Right kidney (tissue), 9 donors: ENCODE measurements around the gene URAD.
"Not testable (repeated sequence)": the region's sequence is repeated elsewhere in the genome, so short reads cannot be mapped to it uniquely, and the experiment has no call there.

Experiments
- DNase-seq: peaks from one replicate; pipeline ENCODE4 v3.0.0-alpha.2; 2016
- long read RNA-seq, 8 donors: transcript quantifications; one replicate each; lab custom pipeline, GENCODE V29; 2026

URAD gene
- long read RNA-seq, donor 1: 0 reads
- long read RNA-seq, donor 2: 0 reads
- long read RNA-seq, donor 3: 0 reads
- long read RNA-seq, donor 4: 0 reads
- long read RNA-seq, donor 5: 0 reads
- long read RNA-seq, donor 6: 0 reads
- long read RNA-seq, donor 7: 0 reads
- long read RNA-seq, donor 8: 0 reads

DNA sequence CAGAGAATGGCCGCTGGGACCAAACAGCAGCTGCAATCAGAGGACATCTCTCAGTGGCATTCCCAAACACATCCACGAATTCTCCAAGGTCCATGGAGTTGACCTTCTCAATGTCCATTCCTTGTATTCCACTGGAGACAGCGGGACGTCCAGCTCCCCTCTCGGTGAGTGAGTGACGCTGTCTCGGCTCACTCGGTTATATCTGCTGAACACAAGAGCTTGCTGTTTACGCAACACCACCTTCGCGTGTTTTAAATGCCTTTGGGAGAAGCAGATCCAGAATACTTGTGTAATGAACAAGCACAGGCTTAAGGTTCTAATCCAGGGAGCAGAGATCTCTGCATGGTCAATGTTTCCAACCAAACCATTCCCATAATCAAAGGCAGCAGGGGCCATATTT is at the start of gene URAD:
Gene URAD (minus strand): TSS at position 174 of the 400 bp plus-strand sequence. CDS start 56 bp downstream, at position 118.
- no peak for DNase-seq

GRCh38 chr13:28037399-28037798 is 48.9 kb upstream of the URAD start:
- no peak for DNase-seq

DNA sequence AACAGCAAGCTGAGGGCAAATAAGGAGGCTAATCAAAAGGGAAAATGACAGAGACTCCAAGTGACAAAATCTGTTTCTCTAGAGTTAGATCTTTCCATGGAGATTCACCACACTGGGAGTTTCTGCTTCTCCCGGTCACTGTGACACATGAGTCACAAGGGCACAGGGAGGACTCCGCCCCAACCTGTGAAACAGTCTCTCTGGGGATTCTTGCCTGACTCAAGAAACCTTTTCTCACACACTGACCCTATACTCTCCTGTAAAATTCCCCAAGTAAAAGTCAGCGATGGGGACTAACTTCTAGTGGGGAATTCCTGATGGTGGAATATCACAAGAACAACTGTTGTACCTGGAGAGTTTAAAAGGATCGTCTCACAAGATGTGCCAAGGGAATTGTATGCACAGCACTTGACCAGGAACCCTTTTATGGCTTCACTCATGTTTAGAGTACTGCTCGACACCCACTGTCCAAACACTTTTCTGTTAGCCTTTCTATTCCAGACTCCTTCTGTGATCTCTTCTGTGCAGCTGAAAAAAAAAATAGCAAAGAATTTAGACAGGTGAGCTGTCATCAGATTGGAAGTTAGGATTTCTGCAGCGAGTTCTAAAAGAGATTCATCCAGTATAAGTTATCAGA is 46.8 kb upstream of the URAD start:
- DNase-seq: no peak

- DNase-seq: no peak
Measured at GRCh38 chr13:28033894-28034655, 45.6 kb upstream of the URAD start.

DNA sequence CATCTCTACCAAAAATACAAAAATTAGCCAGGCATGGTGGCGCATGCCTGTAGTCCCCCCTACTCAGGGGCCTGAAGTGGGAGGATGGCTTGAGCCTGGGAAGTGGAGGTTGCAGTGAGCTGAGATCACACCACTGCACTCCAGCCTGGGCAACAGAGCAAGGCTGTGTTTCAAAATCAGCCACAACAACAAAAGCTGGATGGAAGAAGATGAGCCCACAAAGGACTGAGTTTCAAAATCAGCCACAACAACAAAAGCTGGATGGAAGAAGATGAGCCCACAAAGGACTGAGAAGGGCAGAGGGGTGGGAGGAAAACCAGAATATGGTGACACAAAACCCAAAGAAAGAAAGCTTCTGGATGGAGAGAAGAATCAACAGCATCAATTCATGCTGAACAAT is 43.9 kb upstream of the URAD start:
- not testable (repeated sequence) for DNase-seq

GRCh38 chr13:28031896-28032288 is 43.4 kb upstream of the URAD start:
- no peak for DNase-seq

DNA sequence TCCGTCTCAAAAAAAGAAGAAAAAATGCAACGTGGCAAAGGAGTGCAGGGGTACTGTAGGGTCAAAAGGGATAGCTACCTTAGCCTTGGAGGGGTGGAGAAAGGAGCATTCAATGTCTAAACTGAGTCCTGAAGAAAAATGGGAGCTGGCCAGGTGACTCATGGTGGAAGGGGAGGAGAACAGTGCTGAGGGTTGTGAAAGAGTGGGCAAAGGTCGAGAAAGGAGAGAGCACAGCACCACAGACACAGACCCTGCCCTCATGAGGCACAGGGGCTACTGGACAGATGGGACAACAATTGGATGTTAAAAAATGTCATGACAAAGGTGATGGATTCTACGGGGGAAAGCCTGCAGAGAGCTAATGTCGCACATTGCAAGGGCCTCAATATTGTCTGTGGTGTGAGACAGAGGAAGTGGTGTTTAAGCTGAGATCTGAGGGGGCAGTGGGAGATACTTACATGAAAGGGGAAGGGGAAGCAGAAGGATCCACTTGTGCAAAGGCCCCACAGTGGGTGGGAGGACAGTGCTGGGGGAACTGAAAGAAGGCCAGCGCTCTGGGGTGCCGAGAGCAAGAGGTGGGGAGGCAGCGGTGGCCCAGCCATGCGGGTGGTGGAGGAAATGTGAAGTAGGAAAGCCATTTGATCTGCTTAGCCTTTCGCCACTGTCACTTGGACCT is 42.9 kb upstream of the URAD start:
- DNase-seq: no peak

DNA sequence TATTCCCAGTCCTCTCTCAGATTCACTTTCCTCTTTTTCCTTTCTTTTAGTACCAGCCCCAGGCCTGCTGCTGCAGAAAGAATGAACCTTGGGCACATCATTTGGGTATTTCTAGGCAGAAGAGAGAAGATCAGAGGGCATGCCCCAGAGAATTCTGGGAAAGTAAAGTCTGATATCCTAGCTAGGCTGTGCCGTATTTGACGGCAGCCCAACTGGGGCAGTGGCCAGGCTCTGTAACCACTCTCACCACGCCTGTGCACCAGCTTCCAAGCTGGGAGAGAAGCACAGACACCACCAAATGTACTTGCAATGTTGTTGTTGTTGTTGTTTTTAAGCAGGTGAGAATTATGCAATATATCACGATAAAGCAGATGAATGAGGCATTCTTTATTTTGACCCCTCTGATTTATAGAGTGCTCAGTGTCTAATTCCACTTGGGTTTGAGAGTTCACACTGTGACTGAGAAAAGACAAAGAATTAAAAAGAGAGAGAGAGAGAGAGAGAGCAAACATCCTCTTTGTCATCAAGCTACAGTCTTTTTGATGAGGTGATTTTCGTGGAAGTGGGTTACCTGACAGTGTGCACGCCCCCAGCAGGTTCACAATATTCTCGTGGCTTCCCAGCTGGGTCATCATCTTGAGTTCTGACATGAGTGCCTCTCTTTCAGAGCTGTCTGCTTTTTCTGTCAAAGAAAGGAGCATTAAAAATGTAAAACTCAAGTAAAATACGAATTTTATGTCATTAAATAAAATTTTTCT is 39.3 kb upstream of the URAD start:
- DNase-seq: no peak

DNA sequence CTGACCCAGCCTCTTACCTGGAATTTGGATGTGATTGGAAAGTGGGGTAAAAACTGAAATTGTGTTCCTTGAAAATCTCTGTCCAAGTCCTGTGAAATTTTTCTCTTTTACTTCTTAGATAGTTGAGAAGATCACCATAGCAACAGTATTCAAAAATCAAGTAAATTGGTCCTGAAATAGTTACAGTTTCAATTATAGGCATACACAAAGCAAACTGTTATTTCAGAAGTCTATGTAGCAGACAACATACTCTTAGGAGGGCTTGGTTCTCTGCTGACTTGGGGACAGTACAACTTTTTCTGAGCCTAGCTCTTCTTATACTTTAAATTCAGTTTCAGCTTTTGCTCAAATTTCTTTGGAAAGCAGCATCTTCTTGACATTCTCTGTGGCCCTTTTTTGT is 38.6 kb upstream of the URAD start:
- no peak for DNase-seq

- DNase-seq: no peak
Measured at GRCh38 chr13:28026508-28026907, 38.0 kb upstream of the URAD start.

GRCh38 chr13:28022848-28023518 is 34.5 kb upstream of the URAD start:
- DNase-seq: no peak

GRCh38 chr13:28014301-28014700 is 25.8 kb upstream of the URAD start:
- no peak for DNase-seq

DNA sequence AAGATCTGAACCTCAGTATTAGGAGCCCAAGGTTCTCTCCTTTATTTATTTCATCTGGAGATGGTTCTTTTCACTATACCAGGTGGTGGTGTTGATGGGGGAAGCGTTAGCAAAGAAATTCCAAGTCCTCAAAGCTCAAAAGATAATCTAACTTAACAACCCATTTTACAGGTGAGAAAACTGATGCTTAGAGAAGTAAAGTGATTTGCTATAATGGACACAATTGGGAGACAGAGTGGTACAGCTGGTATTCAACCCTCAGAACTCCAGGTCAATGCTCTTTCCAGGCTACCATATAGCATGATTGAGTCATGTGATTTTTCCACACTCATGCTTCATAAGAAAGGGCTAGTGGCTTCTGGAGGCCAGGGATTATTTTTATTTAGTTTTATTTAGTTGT is 25.0 kb upstream of the URAD start:
- no peak for DNase-seq

DNA sequence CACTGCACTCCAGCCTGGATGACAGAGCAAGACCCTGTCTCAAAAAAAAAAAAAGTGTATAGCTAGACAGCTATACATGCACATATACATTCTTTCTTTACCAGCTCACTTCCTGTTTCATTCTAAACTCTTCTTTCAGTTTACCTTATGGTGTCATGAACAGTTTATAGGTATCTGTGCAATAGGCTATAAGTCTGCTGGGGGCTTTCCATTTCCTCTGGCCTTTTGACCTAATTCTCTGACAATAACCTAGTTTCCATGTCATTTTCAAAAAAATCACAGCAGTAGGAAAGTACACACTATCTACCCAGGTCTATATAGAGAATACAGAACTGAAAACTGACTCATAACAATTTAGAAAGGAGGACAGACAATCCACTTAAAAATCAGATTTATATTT is 24.4 kb upstream of the URAD start:
- no peak for DNase-seq

GRCh38 chr13:28012383-28012782 is 23.9 kb upstream of the URAD start:
- DNase-seq: no peak

DNA sequence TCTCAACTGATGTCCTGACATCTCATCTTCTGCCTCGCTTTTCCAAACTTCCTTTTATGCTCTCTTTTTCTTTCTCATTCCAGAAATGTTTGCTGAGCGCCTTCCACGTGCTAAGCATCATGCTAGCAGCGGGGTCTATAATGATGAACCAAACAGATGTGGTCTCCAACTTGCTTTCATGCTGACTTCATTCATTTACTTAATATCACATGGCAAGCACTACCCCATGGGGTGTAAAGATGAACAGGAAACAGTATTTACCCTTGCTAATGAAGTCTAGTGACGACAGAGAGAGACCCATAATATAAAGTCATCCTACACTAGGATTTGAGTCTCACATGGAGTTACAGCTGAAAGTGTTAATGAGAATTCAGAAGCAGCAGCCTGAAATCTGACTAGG is 21.6 kb upstream of the URAD start:
- DNase-seq: no peak

DNA sequence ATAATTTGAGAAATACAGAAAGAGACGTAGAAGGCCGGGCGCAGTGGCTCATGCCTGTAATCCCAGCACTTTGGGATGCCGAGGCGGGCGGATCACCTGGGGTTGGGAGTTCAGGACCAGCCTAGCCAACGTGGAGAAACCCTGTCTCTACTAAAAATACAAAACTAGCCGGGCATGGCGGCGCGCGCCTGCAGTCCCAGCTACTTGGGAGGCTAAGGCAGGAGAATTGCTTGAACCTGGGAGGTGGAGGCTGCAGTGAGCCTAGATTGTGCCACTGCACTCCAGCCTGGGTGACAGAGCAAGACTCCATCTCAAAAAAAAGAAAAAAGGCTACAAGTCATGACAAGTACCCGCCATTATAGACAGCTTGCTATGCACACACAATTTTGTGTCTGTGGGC is 16.5 kb upstream of the URAD start:
- DNase-seq: not testable (repeated sequence)

DNA sequence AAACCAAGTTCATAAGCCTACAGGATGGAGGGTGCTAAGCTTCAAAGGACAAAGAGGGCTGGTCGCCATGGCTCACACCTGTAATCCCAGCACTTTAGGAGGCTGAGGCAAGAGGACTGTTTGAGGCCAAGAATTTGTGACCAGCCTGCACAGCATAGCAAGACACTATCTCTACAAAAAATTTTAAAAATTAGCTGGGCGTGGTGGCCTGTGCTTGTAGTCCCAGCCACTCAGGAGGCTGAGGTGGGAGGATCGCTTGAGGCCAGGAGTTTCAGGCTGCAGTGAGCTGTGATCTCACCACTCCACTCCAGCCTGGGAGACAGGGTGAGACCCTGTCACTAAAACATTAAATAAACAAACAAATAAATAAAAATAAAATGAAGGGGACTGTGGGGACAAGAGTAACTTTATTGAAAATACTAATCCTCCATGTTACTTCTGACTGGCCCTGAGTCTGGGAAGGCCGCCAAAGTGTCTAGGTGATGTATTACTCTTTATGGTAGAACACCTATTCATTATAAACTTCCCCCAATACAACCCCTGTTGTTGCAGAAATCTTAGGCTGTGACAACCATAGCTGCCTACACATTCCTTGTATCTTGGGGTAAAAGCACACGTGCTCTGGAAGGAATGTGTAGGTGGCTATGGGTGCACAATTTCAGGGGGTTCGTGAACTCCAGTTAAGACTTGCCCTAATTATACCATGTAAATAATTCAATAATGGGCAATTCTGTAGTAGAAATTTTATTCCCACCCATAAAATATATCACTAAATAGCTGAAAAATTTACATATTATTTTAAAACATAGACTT is 14.6 kb upstream of the URAD start:
- DNase-seq: no peak

DNA sequence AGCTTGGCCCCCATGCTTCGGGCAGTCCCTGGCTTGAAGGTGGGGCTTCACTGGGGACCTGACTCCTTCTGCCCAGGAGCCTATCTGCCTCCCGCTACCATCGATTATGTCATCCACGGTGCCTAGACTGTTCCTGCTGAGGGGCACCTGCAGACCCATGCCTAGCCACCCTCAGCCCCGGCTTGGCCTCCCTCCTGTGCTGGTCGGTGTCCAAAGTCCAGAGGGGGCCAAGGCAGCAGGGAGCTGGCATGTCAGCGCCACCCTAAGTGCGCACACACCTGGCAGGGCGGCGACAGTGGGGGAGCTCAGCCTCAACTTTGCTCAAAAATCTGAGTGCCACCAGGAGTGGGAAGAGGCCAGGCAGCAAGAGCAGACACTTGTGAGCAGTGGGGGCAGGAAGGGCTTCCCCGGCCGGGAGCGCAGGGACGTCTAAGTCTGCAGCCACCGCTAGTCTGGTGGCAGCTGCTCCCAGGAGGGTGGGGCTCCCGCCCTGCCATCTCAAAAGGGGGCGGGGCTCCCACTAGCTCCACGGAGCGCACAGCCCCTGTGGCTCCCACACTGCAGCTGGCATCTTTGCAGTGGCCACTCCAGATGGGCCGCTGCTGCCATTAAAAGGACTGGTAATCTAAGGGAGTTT is 13.5 kb upstream of the URAD start:
- DNase-seq: no peak

DNA sequence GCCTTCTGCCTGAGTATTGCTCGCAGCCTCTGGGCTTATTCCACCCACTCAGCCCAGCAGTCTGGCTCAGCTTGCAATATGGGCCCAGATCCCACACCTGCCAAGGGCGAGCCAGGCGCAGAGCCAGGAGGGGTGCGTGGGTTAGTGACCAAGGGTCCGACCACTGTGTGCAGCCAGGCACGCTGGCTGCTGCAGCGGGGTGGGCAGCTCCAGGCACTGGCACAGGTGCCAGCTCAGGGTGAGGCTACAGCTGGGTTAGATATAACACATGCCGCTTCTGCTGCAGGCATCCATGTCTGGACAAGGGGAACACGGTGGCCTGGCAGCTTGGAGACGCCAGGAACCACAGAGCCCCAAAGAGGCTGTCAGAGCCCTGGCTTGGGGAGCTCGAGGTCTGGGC is 12.6 kb upstream of the URAD start:
- DNase-seq: no peak

GRCh38 chr13:28000567-28000966 is 12.1 kb upstream of the URAD start:
- DNase-seq: no peak
